AG09319 (cell line): ENCODE measurements around the gene ABCC8.

Source experiments
- DNase-seq: peaks from one replicate; pipeline ENCODE4 v3.0.0-alpha.2; 2010; ENCODE audit warnings: low read depth; ENCODE audit errors: extremely low read depth
- CTCF ChIP-seq: IDR thresholded peaks from 2 replicates; pipeline ENCODE4 v1.5.1; 2011; ENCODE audit warnings: low read depth, mild to moderate bottlenecking, inconsistent platforms, low read length, moderate library complexity

The ABCC8 gene

GRCh38 chr11:17479284-17480214 is 2.9 kb upstream of the ABCC8 start:
- DNase-seq, result no peak
- no peak for TF ChIP-seq CTCF

- TF ChIP-seq CTCF, result no peak
- DNase-seq, result no peak
Observed at GRCh38 chr11:17478070-17478469, 1.4 kb upstream of the ABCC8 start.

- no peak for DNase-seq
- TF ChIP-seq CTCF, result no peak
Observed at GRCh38 chr11:17477361-17477760, 716 bp upstream of the ABCC8 start.

- no peak for TF ChIP-seq CTCF
- DNase-seq, result no peak
Observed at GRCh38 chr11:17477084-17477333, 364 bp upstream of the ABCC8 start.

GRCh38 chr11:17475666-17476316 is 854 bp downstream of the ABCC8 start:
- no peak for DNase-seq
- TF ChIP-seq CTCF, result no peak

GRCh38 chr11:17473071-17473744 is 3.4 kb downstream of the ABCC8 start:
- TF ChIP-seq CTCF, result no peak; the same call in 1 of the 2 replicates
- DNase-seq, result no peak

- no peak for TF ChIP-seq CTCF
- DNase-seq, result no peak
Observed at GRCh38 chr11:17472467-17472866, 4.2 kb downstream of the ABCC8 start.
